Fibroblast of skin of back (primary cell): Measurements from ENCODE around the gene ACVR1.
"Not testable (repeated sequence)": the region's sequence is repeated elsewhere in the genome, so short reads cannot be mapped to it uniquely, and the experiment has no call there.

Experiments used
- DNase-seq: peaks from one replicate; pipeline ENCODE4 v3.0.0-alpha.2; 2013

Gene ACVR1

DNA sequence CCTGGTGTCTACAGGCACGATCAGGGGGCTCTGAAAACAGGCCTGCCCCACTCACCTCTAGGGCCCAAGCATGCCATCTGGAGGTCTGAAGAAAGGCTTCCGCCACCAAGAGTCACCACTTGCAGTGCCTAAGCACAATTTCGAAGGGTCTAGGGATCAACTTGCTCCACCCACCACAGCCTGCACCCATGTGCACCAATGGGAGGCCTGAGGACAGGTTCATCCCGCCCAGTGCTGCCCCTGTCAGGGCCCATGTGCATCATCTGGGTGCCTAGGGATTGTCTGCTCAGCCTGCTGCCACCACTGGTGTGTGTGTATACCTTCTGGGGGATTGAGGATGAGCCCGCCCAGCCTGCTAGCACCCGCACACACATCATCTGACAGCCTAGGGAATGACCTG is 126.4 kb downstream of the ACVR1 start:
- DNase-seq, result no peak

DNA sequence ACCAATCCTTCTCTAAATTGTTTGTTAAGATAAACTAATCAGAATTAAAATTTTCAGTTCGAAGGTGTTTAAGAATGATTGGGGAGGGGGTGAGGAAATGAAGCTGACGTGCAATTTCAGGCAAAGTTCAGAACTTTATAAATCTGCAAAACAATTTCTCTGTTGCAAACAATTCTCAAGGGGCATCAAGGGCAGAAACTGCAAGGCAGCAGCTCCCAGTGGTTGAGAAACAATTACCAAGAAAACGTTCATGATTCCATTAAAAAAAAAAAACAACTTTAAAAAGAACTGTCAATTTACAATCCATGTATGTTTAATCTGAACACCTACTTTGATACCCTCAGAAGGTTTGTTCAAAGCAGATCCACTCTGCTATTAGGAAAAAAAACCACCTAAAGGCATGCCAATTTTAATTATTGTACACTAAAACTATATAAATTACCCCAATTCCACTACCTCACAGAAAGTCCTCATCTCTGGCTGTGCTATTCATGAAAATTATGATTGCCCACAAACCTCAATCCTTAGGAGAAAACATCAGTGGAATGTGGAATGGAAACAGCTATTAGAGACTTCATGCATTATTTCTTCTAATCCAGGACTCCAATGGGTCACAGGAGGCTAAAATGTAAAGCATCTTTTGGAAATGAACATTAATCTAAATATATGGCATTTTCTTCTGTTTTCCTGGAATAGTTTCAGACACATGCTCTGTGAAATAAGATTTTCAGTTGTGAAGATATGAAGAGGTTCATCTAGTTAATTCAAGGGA is 127.6 kb downstream of the ACVR1 start:
- DNase-seq, result peak; percentile 52

DNA sequence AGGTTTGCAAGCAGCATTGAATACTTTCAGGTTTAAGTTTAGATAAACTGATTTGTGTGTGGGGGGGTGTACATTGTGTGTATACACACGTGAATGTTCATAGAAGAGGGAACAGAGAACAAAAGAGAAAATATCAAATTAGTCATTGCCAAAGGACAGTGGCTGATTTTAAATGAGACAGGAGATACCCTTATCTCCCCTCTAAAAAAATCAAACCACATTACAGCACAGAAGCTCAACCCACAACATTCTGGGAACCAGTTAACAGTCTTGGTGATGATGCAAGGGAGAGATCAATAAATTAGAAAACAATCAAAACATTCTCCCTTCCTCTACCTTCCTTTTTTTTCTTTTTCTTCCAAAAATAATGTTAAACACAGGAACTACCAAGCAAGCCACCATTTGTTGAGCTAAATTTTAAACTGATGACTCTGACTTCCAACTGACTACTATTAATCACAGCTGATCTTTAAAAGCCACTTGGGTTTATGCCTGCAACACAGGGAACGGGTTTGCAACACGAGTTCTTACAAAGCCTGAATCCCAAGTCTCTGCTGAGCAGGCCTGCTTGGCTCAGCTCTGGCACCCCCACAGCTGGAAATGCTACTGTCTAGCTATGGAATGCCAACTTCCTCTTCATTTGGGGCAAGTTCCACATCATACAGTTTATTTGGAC is 128.3 kb downstream of the ACVR1 start:
- peak; percentile 65 for DNase-seq

DNA sequence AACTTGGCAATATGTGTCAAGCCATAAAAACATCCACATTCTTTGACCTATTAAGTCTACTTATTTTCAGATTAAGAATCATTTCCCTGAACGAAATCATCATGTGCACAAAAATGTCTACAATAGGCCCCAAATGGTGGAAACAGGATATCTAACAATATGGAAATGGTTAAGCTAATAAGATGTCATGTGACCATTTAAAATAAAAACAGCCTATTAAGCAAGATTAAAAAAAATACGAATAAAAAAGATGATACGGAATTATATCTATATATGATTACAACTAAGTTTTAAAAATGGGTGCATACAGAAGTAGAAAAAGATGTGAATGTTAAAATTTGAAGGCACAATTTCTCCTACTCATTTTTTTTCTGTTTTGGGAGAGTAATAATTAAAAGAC is 128.8 kb downstream of the ACVR1 start:
- no peak for DNase-seq

DNA sequence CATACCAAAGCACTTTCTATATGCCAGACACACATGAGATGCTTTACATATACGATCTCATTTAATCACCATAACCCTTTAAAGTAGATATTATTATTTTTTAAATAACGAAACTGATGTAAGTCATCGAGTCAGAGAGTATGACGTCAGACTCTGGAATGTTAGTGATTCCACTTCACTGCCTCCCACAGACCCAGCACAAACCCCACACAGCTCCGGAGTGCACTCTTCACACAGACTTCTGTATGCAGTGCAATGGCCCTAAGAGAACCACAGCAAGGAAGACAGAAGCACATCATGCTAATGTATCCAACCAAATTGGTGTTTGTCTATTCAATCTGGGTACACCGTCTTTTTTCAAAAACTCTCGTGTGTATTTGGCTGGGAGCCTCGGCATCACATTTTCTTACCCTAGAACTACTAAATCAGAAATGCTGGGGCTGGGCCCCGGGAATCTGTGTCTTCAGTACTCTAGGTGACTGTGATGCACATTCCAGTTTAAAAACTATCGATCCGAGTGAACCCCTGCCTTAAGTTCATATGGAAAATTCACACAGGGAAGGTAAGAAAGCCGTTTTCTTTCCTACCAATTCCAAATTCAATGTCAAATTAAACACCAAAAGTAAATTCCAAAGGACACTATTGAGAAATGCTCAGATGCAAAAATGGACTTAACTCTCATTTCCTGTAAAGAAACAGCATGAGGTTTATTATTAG is 129.7 kb downstream of the ACVR1 start:
- peak; percentile 71 for DNase-seq

DNA sequence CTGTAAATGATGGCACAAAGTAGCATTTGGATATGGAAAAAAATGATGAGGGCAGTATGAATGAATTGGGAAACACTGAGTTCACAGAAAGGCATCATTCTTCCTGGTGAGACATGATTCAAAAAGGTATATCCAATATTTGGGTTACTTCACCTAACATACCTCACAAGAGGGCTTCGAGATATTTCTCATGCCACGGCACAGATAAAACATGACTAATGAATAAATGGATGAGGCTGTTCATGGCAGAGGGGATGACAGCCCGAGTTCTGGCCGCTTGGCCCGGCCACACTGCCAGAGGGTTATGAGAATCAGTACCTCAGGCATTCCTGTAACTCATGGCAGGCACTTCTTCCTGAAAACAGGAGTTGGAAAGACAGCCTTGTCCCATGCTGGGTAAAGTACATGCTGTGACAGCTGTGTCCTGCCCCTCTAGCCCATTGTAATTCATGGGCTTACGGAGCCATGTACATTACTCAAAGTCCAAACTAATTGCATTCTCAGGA is 131.5 kb downstream of the ACVR1 start:
- DNase-seq, result no peak

DNA sequence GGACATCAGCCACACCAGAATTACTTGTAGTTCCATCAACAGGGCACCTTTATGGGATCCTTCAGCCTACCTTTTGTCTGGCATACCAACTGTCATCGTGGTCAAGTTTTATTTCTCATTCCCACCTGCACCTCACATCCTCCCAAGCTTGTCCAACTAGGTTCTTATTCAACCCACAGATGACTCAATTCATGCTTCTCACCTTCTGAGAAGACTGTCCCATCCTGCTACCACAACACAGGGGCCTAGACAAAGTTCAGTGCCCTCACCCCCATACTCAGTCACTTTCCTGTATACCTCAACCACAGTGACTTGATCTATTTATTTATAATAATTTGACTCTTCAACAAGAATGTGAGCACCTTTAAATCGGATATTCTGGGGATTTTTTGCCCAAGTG is 133.1 kb downstream of the ACVR1 start:
- no peak for DNase-seq

DNA sequence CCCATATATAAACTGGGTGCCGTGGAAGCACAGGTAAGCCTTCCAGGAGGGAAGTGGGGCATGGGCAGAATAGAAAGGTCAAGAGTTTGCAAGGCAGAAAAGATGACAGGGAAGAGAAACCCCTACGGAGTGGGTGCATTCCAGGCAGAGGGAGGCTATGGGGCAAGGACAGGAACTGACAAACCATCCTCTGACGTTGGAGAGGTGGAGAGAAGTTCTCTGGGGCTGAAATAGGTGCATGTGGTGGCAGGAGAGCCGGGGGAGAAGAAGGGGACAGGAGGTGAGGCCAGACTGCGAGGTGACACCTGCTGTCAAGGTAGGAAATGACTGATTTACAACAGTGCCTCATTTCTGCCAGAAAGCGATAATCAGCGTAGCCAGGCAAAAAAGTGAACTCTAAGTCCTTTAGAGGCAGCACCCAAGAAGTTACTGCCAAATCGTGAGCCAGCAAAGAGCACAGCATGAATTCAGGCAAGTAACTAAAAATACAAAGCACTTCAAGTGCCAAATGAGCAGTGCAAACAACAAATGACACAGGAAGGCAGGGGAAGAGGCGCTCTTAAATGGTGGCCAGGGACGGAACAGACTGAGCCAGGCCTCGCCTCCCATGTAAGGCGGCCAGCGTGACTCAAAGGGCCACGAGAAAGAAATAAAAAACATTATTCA is 134.2 kb downstream of the ACVR1 start:
- DNase-seq, result no peak

DNA sequence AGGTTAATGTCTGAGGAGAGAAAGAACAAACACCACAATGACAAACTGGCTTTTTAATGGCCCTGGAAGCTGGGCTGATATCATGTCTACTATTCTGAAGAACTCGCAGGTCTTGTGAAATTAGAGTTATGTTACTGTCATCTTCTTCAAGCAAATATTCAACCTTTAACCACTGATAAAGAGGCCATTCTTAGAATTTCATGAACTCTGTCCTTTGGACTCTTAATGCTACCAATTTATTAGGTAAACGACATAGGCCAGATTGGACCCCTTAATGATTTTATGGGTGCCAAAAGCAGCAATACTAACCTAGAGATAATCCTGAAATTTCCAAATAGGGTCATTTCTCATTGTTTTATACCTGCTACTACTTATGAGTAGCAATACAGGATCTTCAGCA is 138.5 kb downstream of the ACVR1 start:
- DNase-seq, result no peak

DNA sequence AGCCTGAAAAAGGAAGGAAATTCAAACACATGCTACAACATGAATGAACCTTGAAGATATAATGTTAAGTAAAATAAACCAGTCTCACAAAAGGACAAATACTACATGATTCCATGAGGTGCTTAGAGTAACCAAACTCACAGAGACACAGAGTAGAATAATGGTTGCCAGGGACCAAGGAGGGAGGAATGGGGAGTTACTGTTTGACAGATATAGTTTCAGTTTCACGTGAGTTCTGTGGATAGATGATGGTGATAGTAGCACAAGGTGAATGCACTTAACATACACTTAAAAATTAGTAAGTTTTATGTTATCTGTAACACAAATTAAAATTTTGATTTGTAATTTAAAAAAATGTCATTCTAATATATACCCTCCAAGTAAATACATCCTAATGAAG is 140.6 kb downstream of the ACVR1 start:
- DNase-seq, result no peak

DNA sequence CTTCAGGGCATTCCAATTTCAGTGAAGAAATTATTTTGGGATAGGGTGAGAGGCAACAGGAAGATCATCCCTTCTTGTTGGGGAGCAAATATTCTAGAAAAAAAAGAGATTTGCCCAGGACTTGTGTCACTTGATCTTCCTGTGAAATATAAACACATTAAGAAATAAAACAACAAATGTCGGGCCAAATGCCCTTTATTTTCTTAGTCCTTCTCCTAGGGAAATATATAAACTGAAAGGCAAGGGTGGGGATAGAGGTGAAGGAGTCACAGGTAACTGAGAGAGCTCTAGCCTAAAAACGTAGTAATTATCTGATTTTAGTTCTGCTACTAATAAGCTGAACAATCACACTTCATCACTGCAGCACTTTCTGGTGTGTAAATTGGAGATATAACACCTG is 142.9 kb downstream of the ACVR1 start:
- DNase-seq, result no peak

DNA sequence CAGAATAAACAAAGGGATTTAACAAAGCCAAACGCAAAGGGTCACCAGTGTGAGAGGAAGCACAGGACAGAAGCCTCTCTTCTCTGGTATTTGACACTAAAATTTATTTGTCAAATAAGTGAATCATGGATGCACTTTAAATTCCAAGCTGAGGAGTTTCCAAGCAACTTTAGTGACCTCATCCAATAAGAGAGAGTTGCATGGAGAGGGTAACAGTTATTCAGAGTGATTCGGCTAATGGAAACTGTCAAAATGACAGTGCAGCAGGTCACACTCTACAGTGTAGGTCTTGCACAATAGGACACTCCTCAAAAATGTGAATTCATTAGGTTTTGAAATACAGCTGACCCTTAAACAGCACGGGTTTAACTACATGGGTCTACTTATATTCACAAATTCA is 143.5 kb downstream of the ACVR1 start:
- DNase-seq, result peak; percentile 17

DNA sequence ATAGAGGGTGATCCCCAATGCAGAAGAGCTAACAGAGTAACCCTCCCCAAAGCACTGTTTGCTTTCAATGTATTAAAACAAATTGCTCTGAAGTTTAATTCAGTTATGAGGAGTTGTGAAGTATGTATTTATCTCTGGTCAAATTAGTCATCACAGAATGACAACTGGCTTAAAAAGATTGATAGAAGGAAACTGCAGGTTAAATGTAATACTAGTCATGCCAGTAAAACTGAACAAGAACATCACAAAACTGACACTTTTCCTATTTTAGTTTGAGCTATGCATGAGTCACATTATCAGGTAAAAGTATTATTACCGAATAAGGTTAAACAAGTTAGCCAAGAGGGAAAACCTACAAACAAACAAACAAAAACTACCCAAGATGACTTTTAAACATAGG is 148.4 kb downstream of the ACVR1 start:
- DNase-seq, result no peak

DNA sequence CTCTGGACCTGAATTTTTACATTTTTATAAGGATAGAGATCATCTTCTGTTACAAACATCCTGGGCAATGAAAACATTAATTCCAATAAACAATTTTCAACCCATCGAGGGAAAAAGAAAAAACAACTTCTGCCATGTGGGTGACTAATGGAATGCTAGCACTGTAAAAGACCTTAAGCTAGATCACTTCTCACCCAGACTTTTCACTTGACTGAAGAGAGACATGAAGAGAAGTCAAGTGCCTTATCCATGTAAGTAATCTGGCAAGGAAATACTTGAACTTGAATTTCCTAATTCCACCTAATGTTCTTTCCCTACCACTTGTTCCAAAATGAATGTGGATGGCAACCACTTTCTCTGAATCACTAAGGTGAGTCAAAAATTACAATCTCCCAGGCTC is 149.2 kb downstream of the ACVR1 start:
- no peak for DNase-seq

DNA sequence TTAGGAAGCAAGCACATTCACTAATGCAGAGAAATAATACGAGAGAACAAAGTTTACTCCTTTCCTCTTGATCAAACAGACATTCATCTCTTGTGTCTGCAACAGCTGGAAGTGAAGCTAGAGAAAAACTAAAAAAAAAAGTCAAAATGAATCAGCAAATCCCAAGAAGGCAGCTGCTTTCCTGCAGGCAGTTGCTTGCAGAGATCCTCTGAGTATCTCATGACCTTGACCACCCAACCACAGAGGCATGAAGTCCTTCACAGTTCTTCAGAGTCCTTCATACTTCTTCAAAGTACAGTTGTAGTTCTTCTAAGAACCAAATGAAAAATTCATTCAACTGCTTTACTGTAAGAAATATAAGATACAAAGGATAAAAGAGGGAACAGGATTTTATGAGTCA is 150.3 kb downstream of the ACVR1 start:
- no peak for DNase-seq

DNA sequence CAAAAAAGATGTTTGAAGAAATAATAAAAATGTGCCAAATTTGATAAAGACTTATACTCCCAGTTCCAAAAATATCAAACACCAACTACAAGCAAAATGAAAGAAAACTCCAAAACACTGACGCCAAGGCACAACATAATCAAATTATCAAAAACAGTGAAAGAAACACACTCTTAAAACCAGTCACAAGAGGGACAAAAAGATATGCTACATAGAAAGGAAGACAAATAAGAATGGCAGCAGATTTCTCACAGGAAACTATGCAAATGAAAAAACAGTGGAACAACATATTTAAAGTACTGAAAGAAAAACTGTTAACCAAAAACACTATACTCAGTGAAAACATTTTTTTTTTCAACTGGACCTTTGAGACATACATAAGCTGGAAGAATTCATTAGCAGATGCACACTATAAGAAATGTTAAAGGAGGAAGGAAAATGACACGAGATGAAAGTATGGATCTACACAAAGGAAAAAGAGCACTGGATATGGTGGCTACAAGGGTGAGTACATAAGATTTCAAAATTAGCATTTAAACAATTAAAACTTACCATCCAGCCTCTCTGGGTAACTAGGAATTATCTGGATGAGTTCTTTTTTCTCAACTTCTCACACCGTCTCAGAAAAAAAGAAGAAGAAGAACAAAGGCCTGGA is 153.4 kb downstream of the ACVR1 start:
- DNase-seq, result peak; percentile 21

DNA sequence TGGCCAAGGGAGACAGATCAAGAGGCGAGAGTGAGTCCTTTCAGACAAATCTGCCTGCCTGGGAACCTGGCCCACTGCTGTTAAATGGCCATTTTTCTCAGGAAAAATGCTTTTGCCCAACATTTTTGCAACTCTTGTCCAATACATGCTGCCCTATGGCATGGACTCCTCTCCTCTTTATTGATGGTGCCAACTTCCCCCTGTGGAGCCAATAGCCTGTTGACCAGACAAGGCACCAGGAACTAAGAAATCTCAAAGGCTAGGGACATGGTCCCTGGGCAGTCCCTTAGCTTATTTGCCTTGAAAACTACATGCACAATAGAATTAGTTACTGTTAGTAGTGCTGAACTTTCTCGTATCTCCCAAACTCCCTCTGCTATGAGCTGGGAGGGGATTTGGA is 155.6 kb downstream of the ACVR1 start:
- DNase-seq, result no peak

DNA sequence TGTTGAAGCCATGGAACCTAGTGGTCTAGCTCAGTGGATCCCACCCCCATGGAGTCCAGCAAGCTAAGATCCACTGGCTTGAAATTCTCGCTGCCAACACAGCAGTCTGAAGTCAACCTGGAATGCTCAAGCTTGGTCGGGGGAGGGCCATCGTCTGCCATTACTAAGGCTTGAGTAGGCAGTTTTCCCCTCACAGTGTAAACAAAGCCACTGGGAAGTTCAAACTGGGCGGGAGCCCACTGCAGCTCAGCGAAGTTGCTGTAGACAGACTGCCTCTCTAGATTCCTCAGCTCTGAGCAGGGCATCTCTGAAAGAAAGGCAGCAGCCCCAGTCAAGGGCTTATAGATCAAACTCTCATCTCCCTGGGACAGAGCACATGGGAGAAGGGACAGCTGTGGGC is 171.5 kb downstream of the ACVR1 start:
- DNase-seq, result peak; percentile 26

DNA sequence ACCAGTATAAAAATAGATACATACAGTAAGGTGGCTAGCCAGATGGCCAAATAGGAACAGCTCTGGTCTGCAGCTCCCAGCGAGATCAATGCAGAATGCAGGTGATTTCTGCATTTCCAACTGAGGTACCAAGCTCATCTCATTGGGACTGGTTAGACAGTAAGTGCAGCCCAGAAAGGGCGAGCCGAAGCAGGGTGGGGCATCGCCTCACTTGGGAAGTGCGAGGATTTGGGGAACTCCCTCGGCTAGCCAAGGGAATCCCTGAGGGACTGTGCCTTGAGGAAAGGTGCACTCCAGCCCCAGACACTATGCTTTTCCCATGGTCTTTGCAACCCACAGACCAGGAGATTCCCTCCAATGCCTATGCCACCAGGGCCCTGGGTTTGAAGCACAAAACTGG is 172.0 kb downstream of the ACVR1 start:
- DNase-seq, result not testable (repeated sequence)

DNA sequence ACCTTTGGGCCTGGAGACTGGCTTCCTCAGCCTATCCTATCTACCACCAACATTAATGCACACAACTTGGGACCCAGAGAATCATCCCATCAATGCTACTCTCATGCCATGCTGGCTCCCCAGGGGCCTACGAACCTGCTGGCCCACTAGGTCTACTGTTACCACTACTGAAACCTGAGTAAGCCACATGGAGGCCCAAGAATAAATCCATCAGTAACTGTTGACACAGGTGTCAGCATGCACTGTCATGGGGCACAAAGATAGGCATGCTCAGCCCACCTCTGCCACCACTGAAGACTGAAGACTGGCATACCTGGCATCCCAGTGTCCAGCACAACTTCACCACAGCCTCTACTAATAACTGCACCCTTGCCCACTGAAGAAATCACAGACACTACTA is 176.3 kb downstream of the ACVR1 start:
- no peak for DNase-seq

DNA sequence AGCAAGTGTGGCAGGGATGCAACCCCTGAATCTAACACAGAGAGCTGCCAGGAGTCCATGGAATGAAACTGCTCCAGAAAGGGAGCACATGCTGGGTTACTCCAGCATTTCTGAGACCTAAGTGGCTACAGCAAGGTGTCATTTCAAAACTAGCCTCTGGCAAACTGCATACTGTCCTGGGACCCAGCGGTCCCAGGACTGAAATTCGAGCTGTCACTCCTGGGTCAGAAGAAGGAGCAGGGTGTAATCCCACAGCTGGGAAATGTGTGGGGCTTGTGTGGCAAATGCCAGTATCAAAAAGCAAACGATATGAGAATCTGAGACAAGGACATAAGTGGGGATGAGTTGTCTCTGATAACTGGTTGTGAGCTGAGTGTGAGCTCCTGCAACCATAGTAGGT is 177.1 kb downstream of the ACVR1 start:
- DNase-seq, result no peak

DNA sequence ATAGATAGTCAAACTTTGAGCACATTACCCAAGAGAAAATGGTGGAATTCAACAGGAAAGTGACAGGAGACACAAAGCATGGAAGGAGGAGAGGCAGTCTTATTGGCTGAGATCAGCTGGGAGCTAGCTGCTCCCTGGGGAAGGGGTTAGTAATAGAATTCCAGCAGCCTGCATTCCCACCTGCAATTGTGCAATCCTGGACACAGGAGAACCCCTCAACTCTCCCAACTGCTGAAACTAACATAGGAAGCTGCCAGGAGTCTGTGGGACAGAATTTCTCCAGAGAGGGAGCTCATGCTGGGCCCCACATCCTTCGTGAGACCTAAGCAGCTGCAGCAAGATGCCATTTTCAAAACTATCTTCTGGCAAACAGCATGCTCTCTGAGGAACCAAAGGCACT is 177.7 kb downstream of the ACVR1 start:
- DNase-seq, result peak; percentile 36

DNA sequence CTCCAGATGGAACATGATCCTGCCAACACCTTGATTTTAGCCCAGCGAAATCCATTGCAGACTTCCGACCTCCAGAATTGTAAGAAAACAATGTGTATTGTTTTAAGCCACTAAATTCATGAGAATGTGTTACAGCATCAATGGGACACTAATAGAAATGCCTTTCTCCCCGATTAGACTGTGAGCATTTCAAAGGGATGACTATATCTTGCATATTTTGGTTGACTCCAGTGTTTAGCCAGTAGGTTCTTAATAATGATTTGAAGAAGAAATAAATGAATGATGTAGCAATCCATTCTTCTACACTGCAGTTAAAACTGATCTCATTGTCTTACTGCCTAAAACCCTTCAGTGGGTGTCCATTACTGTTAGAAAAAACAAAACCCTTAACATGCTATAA is 180.1 kb downstream of the ACVR1 start:
- DNase-seq, result peak; percentile 83
